GM23248 (cell line): Measurements from ENCODE around the gene CHCHD3. TPM values are rescaled to one million over a fixed set of nuclear protein-coding genes. Genes with fewer than 3 reads are reported as not detected.

Experiments used
- DNase-seq: peaks from one replicate; pipeline ENCODE4 v3.0.0-alpha.2; 2015
- H2AFZ ChIP-seq: fragments of 200-600 bp; sonication (generic); 2 replicates; pipeline ENCODE4 v1.6.1; 2016; ENCODE audit warnings: antibody characterized with exemption
- H3F3A ChIP-seq: fragments of 200-600 bp; sonication (generic); 2 replicates; pipeline ENCODE4 v1.6.1; 2016; ENCODE audit warnings: mild to moderate bottlenecking, antibody characterized with exemption, mixed run types; ENCODE audit not compliant: insufficient read depth
- H3K27ac ChIP-seq: fragments of 200-600 bp; sonication (generic); 2 replicates; pipeline ENCODE4 v1.5.1; 2016; ENCODE audit warnings: mild to moderate bottlenecking
- H3K27me3 ChIP-seq: fragments of 200-600 bp; sonication (generic); replicated peaks from 2 replicates; pipeline ENCODE4 v1.6.1; 2016; ENCODE audit warnings: mild to moderate bottlenecking; ENCODE audit not compliant: insufficient read depth
- H3K36me3 ChIP-seq: fragments of 200-600 bp; sonication (generic); 2 replicates; pipeline ENCODE4 v1.6.1; 2016; ENCODE audit warnings: low read depth, mild to moderate bottlenecking
- H3K4me1 ChIP-seq: fragments of 200-600 bp; sonication (generic); 2 replicates; pipeline ENCODE4 v1.6.1; 2016; ENCODE audit warnings: mild to moderate bottlenecking; ENCODE audit not compliant: insufficient read depth
- H3K4me2 ChIP-seq: fragments of 200-600 bp; sonication (generic); one replicate; pipeline ENCODE4 v1.6.1; 2016; ENCODE audit warnings: mild to moderate bottlenecking; ENCODE audit not compliant: unreplicated experiment
- H3K4me3 ChIP-seq: fragments of 200-600 bp; sonication (generic); 2 replicates; pipeline ENCODE4 v1.5.1; 2016; ENCODE audit warnings: mild to moderate bottlenecking
- H3K79me2 ChIP-seq: fragments of 200-600 bp; sonication (generic); 2 replicates; pipeline ENCODE4 v1.6.1; 2016; ENCODE audit warnings: mild to moderate bottlenecking; ENCODE audit not compliant: insufficient read depth
- H3K9ac ChIP-seq: fragments of 200-600 bp; sonication (generic); 2 replicates; pipeline ENCODE4 v1.6.1; 2016; ENCODE audit warnings: mild to moderate bottlenecking
- H3K9me2 ChIP-seq: fragments of 200-600 bp; sonication (generic); 2 replicates; pipeline ENCODE4 v1.6.1; 2016; ENCODE audit warnings: mixed run types, mild to moderate bottlenecking, moderate library complexity; ENCODE audit not compliant: insufficient read depth
- H3K9me3 ChIP-seq: fragments of 200-600 bp; sonication (generic); one replicate; pipeline ENCODE4 v1.6.1; 2017; ENCODE audit warnings: low read depth
- H4K20me1 ChIP-seq: fragments of 200-600 bp; sonication (generic); 2 replicates; pipeline ENCODE4 v1.6.0; 2016; ENCODE audit not compliant: insufficient read depth
- EZH2 ChIP-seq: fragments of 200-600 bp; sonication (generic); IDR thresholded peaks from 2 replicates; pipeline ENCODE4 v1.6.1; 2018; ENCODE audit warnings: antibody characterized with exemption, mild to moderate bottlenecking; ENCODE audit not compliant: insufficient read depth, poor library complexity, severe bottlenecking
- EZH2phosphoT487 ChIP-seq: fragments of 200-600 bp; sonication (generic); IDR thresholded peaks from 2 replicates; pipeline ENCODE4 v1.6.1; 2018; ENCODE audit warnings: antibody characterized with exemption, moderate library complexity, mild to moderate bottlenecking, low read depth; ENCODE audit not compliant: insufficient read depth
- WGBS, 2 experiments: methylation state at CpG; one replicate each; pipeline ENCODE4 v1.1.6; 2015 to 2017; ENCODE audit warnings: low lambda C conversion rate in 2 of 2, low coverage in 1 of 2; ENCODE audit errors: missing lambda C conversion rate in 2 of 2; 5-methylcytosine and 5-hydroxymethylcytosine counted together
- in situ Hi-C: fragments of 300-500 bp; cut with MboI; formaldehyde crosslinking; loops from 2 replicates; pipeline ENCODE4 v1.15.0; 2020
- polyA plus RNA-seq: library from polyadenylated mRNA; unstranded; fragments of >200 nt; fragmentation: Nextera tagmentation; extraction: Ambion mirVana; gene quantifications from 2 replicates; pipeline ENCODE4 v1.2.1, GENCODE V29; 2016
- total RNA-seq: library from RNA; depleted of rRNA; stranded (reverse); fragments of >200 nt; shearing (Covaris generic); gene quantifications from 2 replicates; pipeline ENCODE4 v1.2.3, GENCODE V29; 2014

Gene CHCHD3
- total and polyA plus RNA-seq, 2 experiments from 2014 or later, result 43.7 to 66.1 TPM

- Histone ChIP-seq H3K4me1 (peaks cover 9% of the 10 kb centered on the region), H3K27ac (no peak overlapping the region)
- in situ Hi-C loops, result no loop called here
Observed at GRCh38 chr7:132769280-132769679, 312.6 kb downstream of the CHCHD3 start.

GRCh38 chr7:132768099-132768498 is 313.8 kb downstream of the CHCHD3 start:
- no peak for DNase-seq
- H3K36me3 ChIP-seq, result no peaks in the 10 kb centered on the region
- WGBS, 2 experiments, result 55 to 57% methylated on average over 3 of the region's 3 CpGs
- in situ Hi-C loops, result no loop called here
- no peaks in the 10 kb centered on the region for H3K9me3 ChIP-seq
- peaks cover 13% of the 10 kb centered on the region for H3K27me3 ChIP-seq
- no peak overlapping the region for H3K4me2 ChIP-seq
- no peaks in the 10 kb centered on the region for H4K20me1 ChIP-seq
- H3K79me2 ChIP-seq, result no peaks in the 10 kb centered on the region
- H3K27ac ChIP-seq, result no peak overlapping the region
- no peak overlapping the region for H3K9ac ChIP-seq
- TF ChIP-seq EZH2, result no peak
- H3K9me2 ChIP-seq, result no peaks in the 10 kb centered on the region
- H3K4me3 ChIP-seq, result no peak overlapping the region
- no peak overlapping the region for H2AFZ ChIP-seq
- H3K4me1 ChIP-seq, result 0 out of 2 replicates have a peak, but pooled peaks cover under 1% of the 10 kb centered on the region
- no peaks in the 10 kb centered on the region for H3F3A ChIP-seq

More at GRCh38 chr7:132769280-132769679, 312.6 kb downstream of the CHCHD3 start:
- H3K9me2 ChIP-seq, result no peaks in the 10 kb centered on the region
- TF ChIP-seq EZH2phosphoT487 (no peak), EZH2 (no peak)
- H3K4me3 ChIP-seq, result no peak overlapping the region
- H3K4me2 ChIP-seq, result no peak overlapping the region
- H2AFZ ChIP-seq, result no peak overlapping the region
- H3K9ac ChIP-seq, result no peak overlapping the region
- H3K9me3 ChIP-seq, result no peaks in the 10 kb centered on the region
- 64 to 70% methylated on average over 2 of the region's 2 CpGs for WGBS, 2 experiments
- no peaks in the 10 kb centered on the region for H3K36me3 ChIP-seq
- no peaks in the 10 kb centered on the region for H3K79me2 ChIP-seq
- no peaks in the 10 kb centered on the region for H4K20me1 ChIP-seq
- no peak for DNase-seq
- 0 out of 2 replicates have a peak, but pooled peaks cover 5% of the 10 kb centered on the region for H3F3A ChIP-seq
- H3K27me3 ChIP-seq, result peaks cover 13% of the 10 kb centered on the region

- Histone ChIP-seq H3K79me2 (no peaks in the 10 kb centered on the region), H3K27ac (no peak overlapping the region), H3K4me2 (no peak overlapping the region), H2AFZ (no peak overlapping the region), H3K4me3 (no peak overlapping the region), H3K36me3 (no peaks in the 10 kb centered on the region), H3K9ac (no peak overlapping the region), H3F3A (no peaks in the 10 kb centered on the region), H3K9me3 (no peaks in the 10 kb centered on the region), H4K20me1 (no peaks in the 10 kb centered on the region), H3K9me2 (no peaks in the 10 kb centered on the region), H3K4me1 (no peaks in the 10 kb centered on the region), H3K27me3 (peaks cover 13% of the 10 kb centered on the region)
- in situ Hi-C loops, result no loop called here
- TF ChIP-seq EZH2 (no peak), EZH2phosphoT487 (no peak)
- WGBS, 2 experiments, result 77 to 78% methylated on average over 5 of the region's 5 CpGs
- no peak for DNase-seq
Observed at GRCh38 chr7:132767378-132767777, 314.5 kb downstream of the CHCHD3 start.

- no peak overlapping the region for H2AFZ ChIP-seq
- H4K20me1 ChIP-seq, result no peaks in the 10 kb centered on the region
- H3K9ac ChIP-seq, result no peak overlapping the region
- no peaks in the 10 kb centered on the region for H3F3A ChIP-seq
- no peaks in the 10 kb centered on the region for H3K79me2 ChIP-seq
- WGBS, 2 experiments, result 33 to 59% methylated on average over 1 of the region's 1 CpG
- no peak overlapping the region for H3K4me3 ChIP-seq
- in situ Hi-C loops, result no loop called here
- no peaks in the 10 kb centered on the region for H3K9me3 ChIP-seq
- H3K4me2 ChIP-seq, result no peak overlapping the region
- no peaks in the 10 kb centered on the region for H3K36me3 ChIP-seq
- no peaks in the 10 kb centered on the region for H3K9me2 ChIP-seq
- no peaks in the 10 kb centered on the region for H3K4me1 ChIP-seq
- no peak for DNase-seq
- peaks cover 13% of the 10 kb centered on the region for H3K27me3 ChIP-seq
- TF ChIP-seq EZH2phosphoT487 (no peak), EZH2 (no peak)
- H3K27ac ChIP-seq, result no peak overlapping the region
Observed at GRCh38 chr7:132766660-132767059, 315.2 kb downstream of the CHCHD3 start.

DNA sequence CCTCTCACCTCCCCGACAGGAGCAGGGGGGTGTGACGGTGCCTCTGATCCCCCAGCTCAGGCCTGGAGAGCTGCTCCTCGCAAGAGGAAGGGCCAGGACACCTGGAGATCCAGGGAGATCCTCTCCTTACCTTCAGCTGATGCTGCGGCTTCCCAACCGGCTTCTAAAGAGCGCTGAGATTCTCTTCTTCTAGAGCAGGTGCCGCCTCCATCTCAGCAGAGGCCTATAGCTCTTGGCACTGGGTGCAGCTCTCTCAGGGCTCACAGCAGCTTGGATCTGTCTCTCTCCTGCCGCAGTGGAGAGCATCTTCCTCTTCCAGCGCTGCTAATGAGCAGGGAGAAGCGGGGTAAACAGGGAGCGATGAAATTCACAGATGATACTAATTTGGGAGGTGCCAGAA is 316.0 kb downstream of the CHCHD3 start:
- H3K27me3 ChIP-seq, result peaks cover 13% of the 10 kb centered on the region
- TF ChIP-seq EZH2phosphoT487 (no peak), EZH2 (no peak)
- H4K20me1 ChIP-seq, result no peaks in the 10 kb centered on the region
- H3F3A ChIP-seq, result no peaks in the 10 kb centered on the region
- in situ Hi-C loops, result no loop called here
- no peaks in the 10 kb centered on the region for H3K36me3 ChIP-seq
- no peak overlapping the region for H3K4me3 ChIP-seq
- H3K4me2 ChIP-seq, result no peak overlapping the region
- H3K79me2 ChIP-seq, result no peaks in the 10 kb centered on the region
- no peaks in the 10 kb centered on the region for H3K9me2 ChIP-seq
- no peak overlapping the region for H3K27ac ChIP-seq
- H2AFZ ChIP-seq, result no peak overlapping the region
- H3K4me1 ChIP-seq, result no peaks in the 10 kb centered on the region
- H3K9me3 ChIP-seq, result no peaks in the 10 kb centered on the region
- H3K9ac ChIP-seq, result no peak overlapping the region
- DNase-seq, result no peak
- 75% methylated on average over 11 of the region's 11 CpGs for WGBS, 2 experiments
